Endothelial cell of umbilical vein (primary cell): ENCODE data around the gene IFT74. TPM values are rescaled to one million over a fixed set of nuclear protein-coding genes. Genes with fewer than 3 reads are reported as not detected.

ENCODE experiments used
- BruUV-seq: library from RNA; stranded (reverse); fragments of 400-500 nt; replicated peaks from 2 replicates; lab custom pipeline; 2021; lab: Mats Ljungman, UMichigan
- CTCF ChIA-PET: fragments of 300-600, 350-600 bp; sonication (Branson Sonifier 250); formaldehyde crosslinking; loops from one replicate; lab custom pipeline; 2021; ENCODE audit warnings: antibody characterized with exemption, inconsistent platforms; lab: Charles Lee
- POLR2A ChIA-PET: fragments of 300-600, 350-600 bp; sonication (Branson Sonifier 250); formaldehyde crosslinking; loops from one replicate; lab custom pipeline; 2021; ENCODE audit warnings: antibody characterized with exemption, inconsistent platforms; lab: Charles Lee
- DNase-seq: peaks from one replicate; pipeline ENCODE4 v3.0.0-alpha.2; 2011; ENCODE audit warnings: low read depth, low spot score
- FAIRE-seq: peaks from 2 replicates; lab custom pipeline; 2011; peaks lifted over from hg19 to GRCh38; lab: Jason Lieb, UNC
- H2AFZ ChIP-seq: 2 replicates; pipeline ENCODE4 v1.6.0; 2012; ENCODE audit warnings: low read depth, low read length, control low read depth, inconsistent platforms
- H3K27ac ChIP-seq: 2 replicates; pipeline ENCODE4 v1.5.1; 2011; ENCODE audit warnings: low read depth, mild to moderate bottlenecking, control low read depth, low read length, moderate library complexity; ENCODE audit not compliant: insufficient read depth
- H3K27me3 ChIP-seq, 2 experiments: 2 replicates each; pipeline versions ENCODE4 v1.6.0 to v1.6.1; 2011; ENCODE audit warnings: low read length in 2 of 2, mixed read lengths in 1 of 2; ENCODE audit not compliant: control insufficient read depth in 2 of 2, insufficient read depth in 2 of 2
- H3K36me3 ChIP-seq, 2 experiments: 2 replicates in 1 of 2; 3 replicates in 1 of 2; pipeline ENCODE4 v1.5.1; 2011; ENCODE audit warnings: low read length in 2 of 2, mild to moderate bottlenecking in 1 of 2, moderate library complexity in 1 of 2; ENCODE audit not compliant: control insufficient read depth in 2 of 2, insufficient read depth in 2 of 2; ENCODE audit errors: extremely low read depth in 1 of 2
- H3K4me1 ChIP-seq: 3 replicates; pipeline ENCODE4 v1.5.1; 2011; ENCODE audit warnings: mild to moderate bottlenecking, low read length; ENCODE audit not compliant: control insufficient read depth, insufficient read depth; ENCODE audit errors: extremely low read depth
- H3K4me2 ChIP-seq: 2 replicates; pipeline ENCODE4 v1.6.1; 2011; ENCODE audit warnings: low read length, control low read depth, mixed read lengths; ENCODE audit not compliant: insufficient read depth
- H3K4me3 ChIP-seq, 3 experiments: fragments of 200-600 bp in 1 of 3; sonication (generic), shearing (Covaris generic) in 1 of 3; replicated peaks in 1 of 3; 2 replicates each; pipeline ENCODE4 v1.5.1; 2011 to 2016; ENCODE audit warnings: control low read depth in 3 of 3, low read length in 3 of 3, mild to moderate bottlenecking in 2 of 3, inconsistent platforms in 1 of 3, low read depth in 1 of 3, moderate library complexity in 1 of 3; ENCODE audit not compliant: insufficient read depth in 1 of 3
- H3K79me2 ChIP-seq: 2 replicates; pipeline ENCODE4 v1.6.0; 2012; ENCODE audit warnings: low read length, inconsistent platforms; ENCODE audit not compliant: control insufficient read depth, insufficient read depth
- H3K9ac ChIP-seq: replicated peaks from 2 replicates; pipeline ENCODE3; 2011; ENCODE audit warnings: low read length, control low read depth; ENCODE audit not compliant: insufficient read depth; ENCODE audit errors: extremely low read depth
- H3K9me1 ChIP-seq: replicated peaks from 3 replicates; pipeline ENCODE4 v1.6.0; 2011; ENCODE audit warnings: mild to moderate bottlenecking, low read length; ENCODE audit not compliant: control insufficient read depth, insufficient read depth; ENCODE audit errors: extremely low read depth
- H3K9me3 ChIP-seq: replicated peaks from 2 replicates; pipeline ENCODE4 v1.5.1; 2012; ENCODE audit warnings: low read length, inconsistent platforms; ENCODE audit not compliant: control insufficient read depth, insufficient read depth
- H4K20me1 ChIP-seq: replicated peaks from 2 replicates; pipeline ENCODE3; 2011; ENCODE audit warnings: mild to moderate bottlenecking, low read length; ENCODE audit not compliant: control insufficient read depth, insufficient read depth; ENCODE audit errors: extremely low read depth
- EZH2 ChIP-seq: IDR thresholded peaks from 2 replicates; pipeline ENCODE4 v1.6.1; 2012; ENCODE audit warnings: borderline replicate concordance, low read depth, mild to moderate bottlenecking, moderate library complexity, low read length, inconsistent platforms; ENCODE audit not compliant: severe bottlenecking
- FOS ChIP-seq: IDR thresholded peaks from 2 replicates; pipeline ENCODE4 v1.6.1; 2011; ENCODE audit warnings: mild to moderate bottlenecking, low read length, moderate library complexity, borderline replicate concordance; ENCODE audit not compliant: insufficient read depth
- GATA2 ChIP-seq: IDR thresholded peaks from 2 replicates; pipeline ENCODE4 v1.7.0; 2011; ENCODE audit warnings: low read depth, mild to moderate bottlenecking, moderate library complexity, mixed read lengths, low read length; ENCODE audit not compliant: insufficient read length, insufficient read depth
- JUN ChIP-seq: IDR thresholded peaks from 2 replicates; pipeline ENCODE4 v1.6.1; 2011; ENCODE audit warnings: borderline replicate concordance, low read depth; ENCODE audit not compliant: insufficient read length, insufficient read depth
- MAX ChIP-seq: IDR thresholded peaks from 2 replicates; pipeline ENCODE4 v1.6.1; 2011; ENCODE audit not compliant: insufficient read depth, insufficient read length
- MYC ChIP-seq: IDR thresholded peaks from one replicate; pipeline ENCODE4 v1.6.1; 2011; ENCODE audit warnings: mild to moderate bottlenecking, low read depth, low read length
- POLR2A ChIP-seq: IDR thresholded peaks from 2 replicates; pipeline ENCODE4 v1.6.1; 2012; ENCODE audit warnings: low read depth, mild to moderate bottlenecking, control low read depth, low read length
- POLR2AphosphoS5 ChIP-seq: IDR thresholded peaks from 2 replicates; pipeline ENCODE4 v1.6.1; 2012; ENCODE audit warnings: low read depth, mild to moderate bottlenecking, control low read depth, low read length, moderate library complexity; ENCODE audit not compliant: insufficient read depth
- dilution Hi-C: fragments of 300-500 bp; cut with MboI; formaldehyde crosslinking; loops from one replicate; pipeline ENCODE4 v1.15.0; 2019; ENCODE audit warnings: low sequenced_read_pairs; ENCODE audit not compliant: extremely low pct_ligation_motif_present
- intact Hi-C: fragments of 100-400 bp; cut with micrococcal nuclease; formaldehyde crosslinking; loops from one replicate; pipeline ENCODE4 v1.10.0; 2022
- polyA plus RNA-seq, 4 experiments: library from polyadenylated mRNA; depleted of rRNA in 3 of 4; stranded (reverse) in 3 of 4; unstranded in 1 of 4; fragments of >200 nt; gene quantifications; 2 replicates each; pipeline versions ENCODE4 v1.2.1 to v1.2.3, GENCODE V29; 2011 to 2012; ENCODE audit warnings: missing spikeins in 1 of 4
- total RNA-seq: library from RNA; stranded (reverse); gene quantifications from 2 replicates; pipeline ENCODE4 v1.2.3, GENCODE V29; 2021
- TF ChIP-seq, protein P1 (sequence below), 2 donors: IDR thresholded peaks; 1 replicate in 1 of 2; 2 replicates in 1 of 2; pipeline ENCODE4 v1.5.1; 2011; ENCODE audit warnings: low read length in 2 of 2, mild to moderate bottlenecking in 2 of 2, moderate library complexity in 2 of 2, control low read depth in 1 of 2, inconsistent platforms in 1 of 2, low read depth in 1 of 2; ENCODE audit not compliant: insufficient read depth in 1 of 2; ENCODE audit errors: extremely low read depth in 1 of 2

The IFT74 gene
- total and polyA plus RNA-seq, 2 donors (not counting 3 experiments of a cell fraction or from before 2014, with no cell fraction given): 3.4 to 10.8 TPM

DNA sequence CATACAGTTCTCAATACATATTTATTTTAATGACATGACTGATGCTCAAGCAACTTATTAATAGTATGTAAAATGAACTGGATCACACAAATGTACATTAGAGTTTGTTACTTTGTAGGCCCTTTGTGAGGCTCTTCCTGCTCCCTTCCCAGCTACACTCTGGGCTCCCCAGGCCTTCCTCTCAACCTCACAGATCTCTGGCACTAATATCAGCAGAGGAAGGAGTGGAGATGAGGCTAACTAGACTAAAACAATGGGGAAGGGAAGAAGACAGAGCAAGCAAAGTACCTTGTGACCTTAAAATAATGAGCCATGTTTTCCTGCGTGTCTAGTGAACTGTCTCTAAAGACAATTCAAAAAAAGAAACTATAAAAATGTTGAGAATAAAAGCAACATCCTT is 122.5 kb downstream of the IFT74 start:
- H3K27ac ChIP-seq: no peak overlapping the region
- H3K4me2 ChIP-seq: no peak overlapping the region
- H2AFZ ChIP-seq: peak overlapping the region; percentile 79
- H3K4me1 ChIP-seq: peaks cover 8% of the 10 kb centered on the region
- TF ChIP-seq POLR2AphosphoS5 (no peak), EZH2 (no peak), JUN (no peak), MAX (no peak), MYC (no peak), POLR2A (no peak), FOS (no peak), GATA2 (no peak)
- TF ChIP-seq, protein P1, sequence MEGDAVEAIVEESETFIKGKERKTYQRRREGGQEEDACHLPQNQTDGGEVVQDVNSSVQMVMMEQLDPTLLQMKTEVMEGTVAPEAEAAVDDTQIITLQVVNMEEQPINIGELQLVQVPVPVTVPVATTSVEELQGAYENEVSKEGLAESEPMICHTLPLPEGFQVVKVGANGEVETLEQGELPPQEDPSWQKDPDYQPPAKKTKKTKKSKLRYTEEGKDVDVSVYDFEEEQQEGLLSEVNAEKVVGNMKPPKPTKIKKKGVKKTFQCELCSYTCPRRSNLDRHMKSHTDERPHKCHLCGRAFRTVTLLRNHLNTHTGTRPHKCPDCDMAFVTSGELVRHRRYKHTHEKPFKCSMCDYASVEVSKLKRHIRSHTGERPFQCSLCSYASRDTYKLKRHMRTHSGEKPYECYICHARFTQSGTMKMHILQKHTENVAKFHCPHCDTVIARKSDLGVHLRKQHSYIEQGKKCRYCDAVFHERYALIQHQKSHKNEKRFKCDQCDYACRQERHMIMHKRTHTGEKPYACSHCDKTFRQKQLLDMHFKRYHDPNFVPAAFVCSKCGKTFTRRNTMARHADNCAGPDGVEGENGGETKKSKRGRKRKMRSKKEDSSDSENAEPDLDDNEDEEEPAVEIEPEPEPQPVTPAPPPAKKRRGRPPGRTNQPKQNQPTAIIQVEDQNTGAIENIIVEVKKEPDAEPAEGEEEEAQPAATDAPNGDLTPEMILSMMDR (IDR thresholded peaks at IDR 0.05; ENCODE audit: extremely low read depth in 1 of 2, insufficient read depth in 1 of 2, low read depth in 1 of 2, low read length in 2 of 2): no peak
- H4K20me1 ChIP-seq: no peaks in the 10 kb centered on the region
- no TSS peak for BruUV-seq
- DNase-seq: peak; percentile 70
- CTCF ChIA-PET: interaction anchor here (0.8 to 1.6 kb wide), 2 partner anchors 26 to 144 kb away, joined by 3 read pairs; no protein-coding TSS in a partner anchor
- dilution Hi-C loops: no loop called here
- H3K27me3 ChIP-seq: no peaks in the 10 kb centered on the region
- peak; percentile 82 for FAIRE-seq
- POLR2A ChIA-PET: no interaction called here
- intact Hi-C loops: no loop called here
- no peaks in the 10 kb centered on the region for H3K9me1 ChIP-seq
- no peaks in the 10 kb centered on the region for H3K79me2 ChIP-seq
- no peak overlapping the region for H3K9ac ChIP-seq
- no peak overlapping the region for H3K4me3 ChIP-seq
- no peaks in the 10 kb centered on the region for H3K36me3 ChIP-seq
- no peaks in the 10 kb centered on the region for H3K9me3 ChIP-seq
